H1 (cell line): ENCODE measurements around the gene DUSP12. TPM values are rescaled to one million over a fixed set of nuclear protein-coding genes. Genes with fewer than 3 reads are reported as not detected.
A peak's percentile ranks its signal among the peaks of the same experiment; 100 is the strongest.
"Not testable (repeated sequence)": the region's sequence is repeated elsewhere in the genome, so short reads cannot be mapped to it uniquely, and the experiment has no call there.

Source experiments
- CTCF ChIA-PET: fragments of 300-600 bp; sonication (Branson Sonifier 250); formaldehyde crosslinking; loops from one replicate; lab custom pipeline; 2021; ENCODE audit not compliant: partially characterized antibody; lab: Charles Lee
- POLR2A ChIA-PET: fragments of 300-600 bp; sonication (Branson Sonifier 250); formaldehyde crosslinking; loops from one replicate; lab custom pipeline; 2021; ENCODE audit warnings: inconsistent platforms; ENCODE audit not compliant: partially characterized antibody; lab: Charles Lee
- DNase-seq, 2 experiments: peaks; one replicate each; pipeline versions ENCODE4 v3.0.0 to v3.0.0-alpha.2; 2010 to 2022; ENCODE audit warnings: low spot score in 2 of 2, low read depth in 1 of 2, mixed read lengths in 1 of 2
- FAIRE-seq: peaks from 2 replicates; lab custom pipeline; 2011; peaks lifted over from hg19 to GRCh38; lab: Jason Lieb, UNC
- H2AFZ ChIP-seq: 2 replicates; pipeline ENCODE4 v1.8.1; 2012; ENCODE audit warnings: low read length, inconsistent platforms
- H2AK5ac ChIP-seq: 2 replicates; pipeline ENCODE4 v1.6.1; 2013; ENCODE audit warnings: low read depth, low read length
- H2BK120ac ChIP-seq: replicated peaks from 2 replicates; pipeline ENCODE3; 2013; ENCODE audit warnings: low read depth, low read length, inconsistent platforms
- H2BK12ac ChIP-seq: 2 replicates; pipeline ENCODE4 v1.6.1; 2013; ENCODE audit warnings: low read depth, low read length
- H2BK15ac ChIP-seq: 2 replicates; pipeline ENCODE4 v1.6.1; 2013; ENCODE audit warnings: low read length
- H2BK20ac ChIP-seq: 2 replicates; pipeline ENCODE4 v1.6.1; 2013; ENCODE audit warnings: low read length
- H2BK5ac ChIP-seq: 2 replicates; pipeline ENCODE4 v1.6.1; 2013; ENCODE audit warnings: low read depth, low read length
- H3K14ac ChIP-seq: 2 replicates; pipeline ENCODE4 v1.6.1; 2013; ENCODE audit warnings: inconsistent platforms; ENCODE audit not compliant: insufficient read length
- H3K18ac ChIP-seq: 2 replicates; pipeline ENCODE4 v1.6.1; 2013; ENCODE audit warnings: low read length; ENCODE audit errors: extremely low read depth
- H3K23ac ChIP-seq: 2 replicates; pipeline ENCODE4 v1.6.1; 2013; ENCODE audit warnings: inconsistent platforms; ENCODE audit not compliant: insufficient read length
- H3K23me2 ChIP-seq: 2 replicates; pipeline ENCODE4 v1.6.1; 2013; ENCODE audit warnings: low read depth, low read length
- H3K27ac ChIP-seq: 2 replicates; pipeline ENCODE4 v1.6.1; 2011; ENCODE audit warnings: low read depth, low read length, inconsistent platforms
- H3K27me3 ChIP-seq, 4 experiments: replicated peaks in 1 of 4; 1 replicate in 1 of 4; 2 replicates in 3 of 4; pipeline versions ENCODE4 v1.6.1 to v1.8.1; 2011 to 2013; ENCODE audit warnings: low read length in 3 of 4, mild to moderate bottlenecking in 3 of 4, inconsistent platforms in 2 of 4, mixed read lengths in 2 of 4, moderate library complexity in 1 of 4; ENCODE audit not compliant: control insufficient read depth in 3 of 4, insufficient read depth in 3 of 4; ENCODE audit errors: extremely low read depth in 1 of 4
- H3K36me3 ChIP-seq, 4 experiments: 2 replicates each; pipeline versions ENCODE4 v1.6.1 to v1.8.1; 2011 to 2013; ENCODE audit warnings: mild to moderate bottlenecking in 4 of 4, low read length in 3 of 4, moderate library complexity in 2 of 4, control low read depth in 1 of 4, inconsistent platforms in 1 of 4; ENCODE audit not compliant: insufficient read depth in 4 of 4, control insufficient read depth in 2 of 4
- H3K4ac ChIP-seq: replicated peaks from 2 replicates; pipeline ENCODE3; 2013; ENCODE audit warnings: low read length, low read depth, mixed read lengths, inconsistent platforms; ENCODE audit not compliant: insufficient read length
- H3K4me1 ChIP-seq, 4 experiments: replicated peaks in 1 of 4; 1 replicate in 1 of 4; 2 replicates in 3 of 4; pipeline versions ENCODE4 v1.6.1 to v1.8.1; 2011 to 2013; ENCODE audit warnings: low read length in 3 of 4, inconsistent platforms in 2 of 4, mixed read lengths in 1 of 4; ENCODE audit not compliant: insufficient read depth in 4 of 4, control insufficient read depth in 3 of 4
- H3K4me2 ChIP-seq, 2 experiments: 2 replicates each; pipeline versions ENCODE4 v1.6.1 to v1.8.1; 2011 to 2013; ENCODE audit warnings: low read depth in 2 of 2, low read length in 2 of 2, control low read depth in 1 of 2, inconsistent platforms in 1 of 2, mild to moderate bottlenecking in 1 of 2; ENCODE audit not compliant: insufficient read depth in 1 of 2
- H3K4me3 ChIP-seq, 4 experiments: fragments of 200-600, 300-600 bp in 1 of 4; sonication (generic), shearing (Covaris generic), sonication (Bioruptor Twin) in 1 of 4; 2 replicates each; pipeline versions ENCODE4 v1.5.1 to v1.8.1; 2011 to 2016; ENCODE audit warnings: low read length in 4 of 4, low read depth in 3 of 4, control low read depth in 2 of 4, inconsistent platforms in 2 of 4, mild to moderate bottlenecking in 2 of 4, mixed read lengths in 1 of 4, moderate library complexity in 1 of 4; ENCODE audit not compliant: insufficient read depth in 2 of 4; ENCODE audit errors: extremely low read depth in 1 of 4
- H3K56ac ChIP-seq: replicated peaks from 2 replicates; pipeline ENCODE3; 2013; ENCODE audit warnings: low read depth, mild to moderate bottlenecking, mixed read lengths, low read length, inconsistent platforms; ENCODE audit not compliant: insufficient read length
- H3K79me1 ChIP-seq: 2 replicates; pipeline ENCODE4 v1.6.1; 2013; ENCODE audit warnings: low read depth, low read length, control low read depth
- H3K79me2 ChIP-seq, 2 experiments: 2 replicates each; pipeline versions ENCODE4 v1.6.1 to v1.8.1; 2012 to 2013; ENCODE audit warnings: low read length in 2 of 2, mild to moderate bottlenecking in 2 of 2, inconsistent platforms in 1 of 2; ENCODE audit not compliant: insufficient read depth in 2 of 2, control insufficient read depth in 1 of 2
- H3K9ac ChIP-seq, 4 experiments: replicated peaks in 1 of 4; 1 replicate in 1 of 4; 2 replicates in 3 of 4; pipeline versions ENCODE4 v1.6.1 to v1.8.1; 2011 to 2013; ENCODE audit warnings: low read depth in 3 of 4, low read length in 3 of 4, control low read depth in 2 of 4, mild to moderate bottlenecking in 2 of 4, moderate library complexity in 2 of 4, inconsistent platforms in 1 of 4; ENCODE audit errors: extremely low read depth in 1 of 4
- H3K9me3 ChIP-seq, 2 experiments: 2 replicates each; pipeline versions ENCODE4 v1.6.1 to v1.8.1; 2012 to 2013; ENCODE audit warnings: mild to moderate bottlenecking in 2 of 2, moderate library complexity in 2 of 2, control low read depth in 1 of 2, inconsistent platforms in 1 of 2, low read depth in 1 of 2, low read length in 1 of 2, mixed read lengths in 1 of 2; ENCODE audit not compliant: insufficient read depth in 2 of 2
- H4K20me1 ChIP-seq, 2 experiments: replicated peaks in 1 of 2; 2 replicates each; pipeline versions ENCODE3 to v1.8.1; 2011 to 2013; ENCODE audit warnings: inconsistent platforms in 2 of 2, low read length in 2 of 2, mild to moderate bottlenecking in 1 of 2; ENCODE audit not compliant: insufficient read depth in 2 of 2, control insufficient read depth in 1 of 2
- H4K5ac ChIP-seq: 2 replicates; pipeline ENCODE4 v1.6.1; 2013; ENCODE audit warnings: low read length, low read depth, mixed read lengths, inconsistent platforms; ENCODE audit not compliant: insufficient read length
- H4K8ac ChIP-seq: 2 replicates; pipeline ENCODE4 v1.8.0; 2013; ENCODE audit warnings: mild to moderate bottlenecking, moderate library complexity, low read length, inconsistent platforms; ENCODE audit not compliant: insufficient read depth; ENCODE audit errors: extremely low read depth
- H4K91ac ChIP-seq: replicated peaks from 2 replicates; pipeline ENCODE3; 2013; ENCODE audit warnings: low read length, mixed read lengths, inconsistent platforms; ENCODE audit not compliant: insufficient read length
- WGBS, 2 experiments: shearing (Covaris generic) in 1 of 2; methylation state at CpG; one replicate each; pipeline versions ENCODE4 v1.1.6 to v1.1.7; 2013 to 2015; ENCODE audit warnings: low lambda C conversion rate in 2 of 2, mixed read lengths in 2 of 2, inconsistent platforms in 1 of 2, low coverage in 1 of 2, missing lambda C conversion rate in 1 of 2; ENCODE audit not compliant: insufficient replicate concordance in 2 of 2, insufficient coverage in 1 of 2, insufficient read length in 1 of 2; ENCODE audit errors: extremely low coverage in 1 of 2, missing lambda C conversion rate in 1 of 2; 5-methylcytosine and 5-hydroxymethylcytosine counted together
- polyA plus RNA-seq, 7 experiments: library from polyadenylated mRNA; depleted of rRNA in 3 of 7; stranded (reverse) in 5 of 7; unstranded in 2 of 7; fragments of >200 nt in 5 of 7; fragments of 200-250 nt in 2 of 7; gene quantifications; 1 replicate in 5 of 7; 2 replicates in 1 of 7; 4 replicates in 1 of 7; pipeline versions ENCODE4 v1.2.1 to v1.2.3, GENCODE V29; 2011 to 2013; ENCODE audit warnings: missing spikeins in 2 of 7, mixed read lengths in 2 of 7
- total RNA-seq: library from RNA; stranded (reverse); fragmentation: NEBNext Ultra II Directional; extraction: Animal tissue kit (Norgen Biotek cat#: 25700); gene quantifications from 2 replicates; pipeline ENCODE4 v1.2.1, GENCODE V29; 2021

Gene DUSP12
- total and polyA plus RNA-seq, 2 of the 8 experiments (the other 6 are each of a cell fraction or from before 2014, with no cell fraction given), result 27.6 to 33.9 TPM

- not testable (repeated sequence) for H3K79me1 ChIP-seq, H4K91ac ChIP-seq, H3K14ac ChIP-seq, H3K27ac ChIP-seq, FAIRE-seq, H3K56ac ChIP-seq, H3K79me2 ChIP-seq, H3K18ac ChIP-seq, H2BK120ac ChIP-seq, H2BK12ac ChIP-seq, H3K4ac ChIP-seq, H3K4me1 ChIP-seq, DNase-seq, H4K5ac ChIP-seq, H4K20me1 ChIP-seq, H4K8ac ChIP-seq, H3K36me3 ChIP-seq, H3K9me3 ChIP-seq, H3K23ac ChIP-seq, H3K9ac ChIP-seq
- POLR2A ChIA-PET, result interaction anchor here (1.2 to 2.7 kb wide), 4 partner anchors 10 to 113 kb away, joined by 6 to 27 read pairs (median 6); partner anchors contain the start of gene FCRLA
- H3K4me3 ChIP-seq, result peak overlapping the region; percentile 69 to 85 (median 78)
- peak overlapping the region; percentile 89 to 100 for H3K4me2 ChIP-seq
- H3K27me3 ChIP-seq, result peaks cover 12 to 25% (median 22%) of the 10 kb centered on the region in 4 experiments
- peak overlapping the region; percentile 67; the same call in 1 of the 2 replicates for H2BK5ac ChIP-seq
- H2BK20ac ChIP-seq, result 0 out of 2 replicates have a peak overlapping the region, but pooled peaks have one; percentile 39
- H2AFZ ChIP-seq, result peak overlapping the region; percentile 88; the same call in 1 of the 2 replicates
- CTCF ChIA-PET, result interaction anchor here (0.6 to 4.8 kb wide), 11 partner anchors 9 to 341 kb away, joined by 3 to 52 read pairs (median 5); partner anchors contain the start of gene DUSP12
- 45% methylated on average over 22 of the region's 22 CpGs; no CpG with 5 or more reads in 1 of the 2 experiments for WGBS, 2 experiments
- peaks cover 12% of the 10 kb centered on the region for H3K23me2 ChIP-seq
- H2BK15ac ChIP-seq, result peak overlapping the region; percentile 76; the same call in 1 of the 2 replicates
- peak overlapping the region; percentile 46; the same call in 1 of the 2 replicates for H2AK5ac ChIP-seq
These were observed 24.2 kb upstream of the DUSP12 start for GRCh38 chr1:161725258-161725907.
